Fibroblast of skin of scalp (primary cell): ENCODE data around the gene BCHE. TPM values are rescaled to one million over a fixed set of nuclear protein-coding genes. Genes with fewer than 3 reads are reported as not detected.

Experiments used
- DNase-seq: peaks from one replicate; pipeline ENCODE4 v3.0.0-alpha.2; 2013
- polyA plus RNA-seq, 2 experiments: library from polyadenylated mRNA; unstranded; fragments of 120-200 nt; gene quantifications; one replicate each; pipeline ENCODE4 v1.2.1, GENCODE V29; 2013; ENCODE audit not compliant: insufficient read length in 2 of 2

Gene BCHE
- 1.3 TPM for polyA plus RNA-seq (2013, experiment 1 of 2; ENCODE audit: insufficient read length)
- polyA plus RNA-seq (2013, experiment 2 of 2; ENCODE audit: insufficient read length), result 3.1 TPM

- peak; percentile 71 for DNase-seq
Observed at GRCh38 chr3:165837058-165837525, at the start of gene BCHE. TSS of gene BCHE (minus strand) at chr3:165837423. CDS start at chr3:165831033, 6,390 bp downstream.

DNA sequence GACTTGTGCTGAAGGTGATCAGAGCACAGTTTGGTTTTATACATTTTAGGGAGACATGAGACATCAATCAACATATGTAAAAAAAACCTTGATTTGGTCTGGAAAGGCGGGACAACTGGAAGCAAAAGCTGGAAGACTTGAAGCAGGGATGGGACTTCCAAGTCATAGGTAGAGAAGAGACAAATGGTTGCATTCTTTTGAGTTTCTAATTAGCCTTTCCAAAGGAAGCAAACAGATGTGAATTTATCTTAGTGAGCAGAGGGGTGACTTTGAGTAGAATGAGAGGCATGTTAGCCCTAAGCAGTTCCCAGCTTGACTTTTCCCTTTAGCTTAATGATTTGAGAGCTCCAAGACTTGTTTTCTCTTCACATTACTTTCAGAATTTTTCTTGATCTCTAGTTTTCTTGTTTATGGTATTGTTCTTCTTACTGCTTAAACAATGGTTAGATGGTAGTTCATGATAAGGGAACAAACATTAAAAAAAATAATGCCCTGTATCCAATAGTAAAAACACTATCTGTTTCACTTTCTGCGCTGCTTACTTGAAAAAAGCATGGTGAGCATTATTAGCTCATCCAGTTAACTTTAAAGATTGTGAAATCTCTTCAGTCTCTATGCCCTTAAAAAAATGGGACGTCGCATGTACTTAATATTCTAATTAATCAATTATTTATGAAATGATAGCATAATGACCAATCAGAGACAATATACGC lies 48.5 kb upstream of the BCHE start:
- DNase-seq, result no peak

- DNase-seq, result no peak
Observed at GRCh38 chr3:165884518-165884917, 47.3 kb upstream of the BCHE start.

DNA sequence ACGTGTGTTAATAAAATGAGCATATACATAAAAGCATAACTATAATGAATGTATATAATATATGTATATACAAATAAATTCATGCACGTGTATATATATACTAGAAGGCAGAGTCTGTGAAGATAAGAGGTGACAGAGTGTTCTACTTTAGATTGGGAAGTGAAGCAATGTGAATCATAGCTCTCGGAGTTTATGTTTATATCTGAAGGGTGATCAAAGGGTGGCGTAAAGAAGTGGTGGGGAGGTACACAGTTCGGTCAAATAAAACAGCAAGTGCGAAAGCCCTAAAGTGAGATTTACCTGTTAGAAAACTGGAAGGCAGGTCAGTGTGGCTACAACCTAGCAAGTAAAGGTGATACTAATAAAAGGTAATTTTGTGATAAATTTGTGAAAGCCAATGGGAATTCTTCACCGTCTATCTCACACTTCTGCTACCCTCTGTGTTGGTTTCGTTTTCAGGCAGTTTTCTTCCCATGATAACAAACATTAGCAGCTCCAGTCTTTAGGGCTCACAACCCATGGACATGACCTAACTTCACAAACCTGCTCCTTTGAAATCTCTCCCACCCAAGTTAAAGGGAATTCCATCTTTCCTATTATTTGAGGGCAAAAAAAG lies 46.7 kb upstream of the BCHE start:
- DNase-seq, result no peak

DNA sequence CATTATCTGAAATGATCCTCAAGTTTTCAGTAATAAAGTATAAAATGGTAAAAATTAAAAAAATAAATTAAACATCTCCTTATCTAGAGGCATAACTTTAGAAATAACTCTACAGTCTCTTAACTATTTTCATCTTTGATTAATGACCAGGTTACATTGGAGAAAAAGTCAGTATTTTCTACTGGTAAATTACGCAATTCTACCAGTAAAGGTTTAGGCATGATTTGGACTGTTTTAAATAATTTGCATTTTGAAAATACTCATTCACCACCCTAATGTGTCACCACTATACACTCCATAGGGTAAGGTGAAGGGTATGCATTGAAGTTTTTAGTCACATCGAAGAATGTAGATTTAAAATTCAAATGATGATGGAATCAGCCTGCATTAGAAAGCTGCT lies 45.9 kb upstream of the BCHE start:
- no peak for DNase-seq

- no peak for DNase-seq
Observed at GRCh38 chr3:165875644-165876043, 38.4 kb upstream of the BCHE start.

GRCh38 chr3:165874663-165875489 lies 37.7 kb upstream of the BCHE start:
- DNase-seq, result no peak

DNA sequence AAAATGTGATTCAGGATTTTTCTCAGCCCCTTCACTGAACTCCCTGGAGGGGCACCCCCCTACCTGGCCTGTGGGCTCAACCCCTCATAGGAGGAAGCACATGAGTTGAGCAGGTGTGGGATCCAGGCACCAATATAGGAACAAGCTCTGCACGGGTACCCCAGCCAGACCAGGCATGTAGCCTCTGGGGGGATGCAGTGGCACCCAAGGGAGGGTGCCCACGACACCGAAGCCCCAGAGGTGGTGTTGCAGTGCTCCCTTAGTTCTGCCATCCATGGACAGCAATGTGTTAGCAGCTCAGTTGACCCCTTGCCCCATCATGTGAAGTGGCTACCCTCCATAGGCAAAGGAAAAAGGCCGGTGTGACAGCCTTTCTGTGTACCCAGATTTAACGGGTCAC lies 30.9 kb upstream of the BCHE start:
- no peak for DNase-seq

DNA sequence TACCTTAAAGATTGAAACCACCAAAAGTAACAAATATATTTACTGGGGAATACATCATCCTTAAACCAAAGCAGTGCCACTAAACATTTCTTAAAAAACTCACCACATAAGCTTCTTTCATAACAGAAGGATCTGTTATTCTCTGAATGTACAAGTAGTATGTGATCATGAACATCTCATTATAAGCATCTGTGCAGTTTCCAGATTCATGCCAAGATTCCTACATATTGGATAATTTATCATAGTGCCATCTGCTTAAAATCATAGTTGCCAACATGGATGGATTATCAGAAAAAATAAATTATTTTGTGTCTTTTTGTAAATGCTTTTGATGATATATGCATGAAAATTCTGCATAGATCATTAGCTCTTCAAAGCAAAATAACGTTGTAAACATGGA lies 21.8 kb upstream of the BCHE start:
- DNase-seq, result no peak

- peak; percentile 11 for DNase-seq
Observed at GRCh38 chr3:165855581-165855980, 18.4 kb upstream of the BCHE start.

- peak; percentile 17 for DNase-seq
Observed at GRCh38 chr3:165854696-165855095, 17.5 kb upstream of the BCHE start.

GRCh38 chr3:165852711-165853110 lies 15.5 kb upstream of the BCHE start:
- DNase-seq, result peak; percentile 35

- no peak for DNase-seq
Observed at GRCh38 chr3:165852191-165852590, 15.0 kb upstream of the BCHE start.

DNA sequence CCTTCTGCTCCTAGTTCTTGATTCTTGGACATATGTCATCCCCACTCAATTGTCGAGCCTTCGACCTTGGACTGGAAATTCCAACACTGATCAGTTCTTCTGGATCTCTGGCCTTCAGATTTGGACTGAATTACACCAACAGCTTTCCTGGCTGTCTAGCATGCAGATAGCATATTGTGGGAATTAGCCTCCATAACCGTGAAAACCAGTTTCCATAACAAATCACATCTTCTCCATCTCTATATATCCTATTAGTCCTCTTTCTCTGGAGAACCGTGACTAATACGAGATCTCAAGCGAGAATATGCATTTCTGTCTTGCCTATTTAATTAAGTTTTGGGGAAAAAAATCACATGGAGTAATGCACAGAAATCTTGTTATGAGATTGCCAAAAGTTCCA lies 8.8 kb upstream of the BCHE start:
- DNase-seq, result no peak

GRCh38 chr3:165839296-165840076 lies 2.3 kb upstream of the BCHE start:
- DNase-seq, result no peak

- DNase-seq, result no peak
Observed at GRCh38 chr3:165837801-165838200, 578 bp upstream of the BCHE start.

DNA sequence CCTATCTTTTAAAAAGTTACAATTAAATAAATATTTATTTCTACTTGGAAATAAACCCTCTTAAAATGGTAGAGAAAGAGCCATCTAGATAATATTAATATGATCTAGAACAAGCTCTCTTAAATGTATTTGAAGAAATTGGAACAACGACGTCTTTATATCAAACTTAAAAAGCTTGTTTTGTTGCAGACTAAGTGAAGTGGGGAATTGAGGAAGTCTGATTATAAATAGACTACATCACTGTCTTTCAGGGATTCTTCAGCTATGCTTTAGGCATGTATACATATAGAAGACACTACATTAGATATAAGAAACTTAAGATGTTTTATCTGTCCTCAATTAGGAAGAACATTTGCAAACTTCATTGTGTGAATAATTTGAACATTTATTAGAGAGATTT lies 1.8 kb downstream of the BCHE start:
- no peak for DNase-seq

GRCh38 chr3:165830746-165831145 lies 6.5 kb downstream of the BCHE start:
- DNase-seq, result peak; percentile 13

DNA sequence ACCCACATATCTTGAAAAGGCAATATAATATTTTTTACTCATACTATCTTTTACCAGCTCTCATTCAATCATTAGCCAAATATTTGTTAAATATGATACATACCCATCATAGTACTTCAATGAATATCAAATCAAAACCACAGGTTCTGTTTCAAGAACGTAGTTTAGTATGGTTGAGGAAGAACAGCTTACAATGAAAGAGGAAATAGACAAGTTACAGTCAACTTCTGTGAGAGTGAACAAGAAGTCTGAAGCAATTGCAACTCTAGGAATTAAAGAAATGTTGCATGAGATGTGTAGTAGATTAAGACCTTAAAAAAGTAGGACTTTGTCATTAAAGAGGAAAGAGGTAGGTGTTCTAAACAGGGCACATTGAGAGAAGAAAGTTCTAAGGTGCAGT lies 9.3 kb downstream of the BCHE start:
- no peak for DNase-seq

DNA sequence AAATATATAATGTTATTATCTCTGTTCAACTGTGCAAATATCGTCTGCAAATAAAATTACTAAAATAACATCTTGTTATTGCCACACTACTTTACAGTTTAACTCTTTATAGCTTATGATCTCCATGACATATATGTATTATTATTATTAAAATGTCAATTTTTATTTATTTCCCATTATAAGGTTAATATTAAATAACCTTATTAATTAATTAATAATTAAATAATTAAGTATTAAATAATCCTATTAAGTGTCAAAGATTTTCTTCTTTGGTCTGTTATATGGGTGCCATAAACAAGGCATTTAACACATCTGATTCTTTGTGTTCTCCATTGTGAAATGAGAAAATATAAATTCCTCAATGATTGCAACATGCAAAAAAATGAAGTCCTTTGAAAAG lies 10.0 kb downstream of the BCHE start:
- no peak for DNase-seq

DNA sequence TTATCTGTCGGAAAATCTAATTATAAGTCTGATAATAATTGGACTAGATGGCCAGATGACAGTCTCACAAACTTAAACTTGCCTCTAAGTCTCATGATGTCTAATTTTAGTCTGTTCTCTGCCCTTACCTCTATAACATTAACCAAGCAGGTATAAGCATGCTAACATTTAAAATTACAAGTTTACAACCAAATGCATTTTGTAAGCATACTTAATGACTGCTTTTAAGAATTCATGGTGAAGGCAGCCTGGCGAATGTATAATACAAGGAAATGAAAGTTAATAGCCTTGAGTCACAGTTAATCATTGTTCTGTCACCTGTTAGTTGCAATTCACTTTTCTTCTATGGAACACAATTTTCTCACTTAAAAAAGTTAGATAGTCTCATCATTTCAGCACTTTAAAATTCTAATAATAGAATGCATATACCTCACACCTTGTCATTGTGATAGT lies 16.5 kb downstream of the BCHE start:
- DNase-seq, result no peak

DNA sequence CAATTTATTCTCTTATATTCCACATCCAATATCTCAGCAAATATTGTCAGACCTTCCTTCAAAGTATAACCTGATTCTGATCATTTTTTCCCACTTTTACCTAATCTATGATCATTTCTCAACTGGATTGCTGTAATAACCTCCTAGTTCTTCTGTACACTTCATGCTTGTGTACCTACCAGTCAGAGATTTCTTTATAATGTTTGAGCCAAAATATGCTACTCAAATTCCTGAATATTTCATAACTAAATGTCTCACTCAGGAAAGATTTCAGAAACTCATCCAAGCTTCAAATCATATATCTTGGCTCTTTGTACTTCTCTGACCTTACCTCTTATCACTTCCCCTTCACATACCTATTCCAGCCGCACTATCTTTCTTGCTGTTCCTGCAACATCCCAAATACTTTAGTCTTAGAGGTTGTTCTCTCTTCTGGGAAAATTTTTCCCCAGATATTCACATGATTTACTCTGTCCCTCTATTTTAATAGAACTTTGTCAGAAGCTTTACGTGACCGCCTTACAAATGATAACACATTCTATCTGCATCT lies 20.0 kb downstream of the BCHE start:
- DNase-seq, result no peak
